ENCODE measurements around the gene ZFYVE28. TPM values are rescaled to one million over a fixed set of nuclear protein-coding genes. Genes with fewer than 3 reads are reported as not detected.

Gene ZFYVE28
- total and polyA plus RNA-seq, 2 of the 8 experiments (the other 6 are each of a cell fraction or from before 2014, with no cell fraction given), result 1.7 to 4.9 TPM

DNA sequence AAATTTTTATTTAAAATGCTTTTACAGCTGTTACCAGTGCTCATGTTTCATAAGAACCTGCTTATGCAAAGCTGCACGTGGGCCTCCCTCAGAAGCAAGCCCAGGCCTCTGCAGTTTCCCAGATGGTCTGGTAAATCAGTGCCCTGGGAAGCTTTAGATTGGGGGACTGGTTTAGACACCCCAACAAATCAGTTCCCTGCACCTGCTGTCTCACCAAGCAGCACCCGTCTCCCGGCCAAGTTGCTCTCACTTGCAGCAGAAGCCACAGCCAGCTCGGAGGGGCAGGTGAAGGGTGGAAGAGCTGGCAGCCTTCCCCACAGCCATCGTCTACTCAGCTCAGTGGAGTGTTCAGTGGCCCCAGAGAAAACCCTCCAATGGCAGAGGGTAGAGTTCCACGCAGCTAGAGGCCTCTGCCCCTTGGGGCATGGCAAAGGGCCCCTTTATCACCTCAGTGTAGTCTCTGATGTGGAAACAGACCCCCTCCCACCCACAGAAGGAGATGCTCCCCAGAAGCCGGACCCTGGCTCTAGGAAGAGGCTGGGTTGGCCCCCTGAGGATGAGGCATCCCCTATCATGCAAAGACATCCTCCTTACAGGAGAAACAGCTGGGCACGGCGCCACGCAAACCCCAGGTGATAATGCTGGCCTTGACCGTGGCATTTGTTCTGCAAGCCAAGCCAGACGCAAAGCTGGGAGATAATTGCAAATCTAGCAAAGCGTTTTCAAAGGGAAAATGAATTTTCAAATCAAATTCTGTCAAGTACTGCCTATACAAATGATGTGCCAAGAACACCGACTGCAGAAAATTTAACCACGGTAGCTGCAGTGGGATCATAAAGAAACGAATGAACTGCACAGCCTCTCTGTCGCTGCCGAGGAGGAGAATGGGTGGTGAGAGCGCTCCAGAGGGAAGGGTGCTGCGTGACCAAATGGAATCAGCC, 51.9 kb downstream of the ZFYVE28 start:
- no peak overlapping the region for H3K4ac ChIP-seq (replicated peaks; ENCODE audit: insufficient read length, low read depth, low read length)
- H3K9ac ChIP-seq (replicated peaks in 1 of 4; ENCODE audit: extremely low read depth in 1 of 4, low read depth in 3 of 4, low read length in 3 of 4), result no peak overlapping the region
- no peak overlapping the region for H4K5ac ChIP-seq (ENCODE audit: insufficient read length, low read depth, low read length)
- no peak overlapping the region for H2AK5ac ChIP-seq (ENCODE audit: low read depth, low read length)
- FAIRE-seq (no peak), DNase-seq (ENCODE audit: low read depth in 1 of 2, low spot score in 2 of 2) (no peak)
- no peaks in the 10 kb centered on the region; a peak in 1 of 7 replicates for H3K27me3 ChIP-seq (replicated peaks in 1 of 4; ENCODE audit: control insufficient read depth in 3 of 4, extremely low read depth in 1 of 4, insufficient read depth in 3 of 4, low read length in 3 of 4)
- H3K27ac ChIP-seq (ENCODE audit: low read depth, low read length), result no peak overlapping the region; the same call in 1 of the 2 replicates
- no peak overlapping the region for H2BK12ac ChIP-seq (ENCODE audit: low read depth, low read length)
- no peak overlapping the region for H2BK5ac ChIP-seq (ENCODE audit: low read depth, low read length)
- no peaks in the 10 kb centered on the region for H3K79me2 ChIP-seq (ENCODE audit: control insufficient read depth in 1 of 2, insufficient read depth in 2 of 2, low read length in 2 of 2)
- no peak overlapping the region for H2AFZ ChIP-seq (ENCODE audit: low read length)
- no peaks in the 10 kb centered on the region for H3K23me2 ChIP-seq (ENCODE audit: low read depth, low read length)
- no peaks in the 10 kb centered on the region; a peak in 1 of 7 replicates for H3K4me1 ChIP-seq (replicated peaks in 1 of 4; ENCODE audit: control insufficient read depth in 3 of 4, insufficient read depth in 4 of 4, low read length in 3 of 4)
- no peaks in the 10 kb centered on the region for H3K36me3 ChIP-seq (ENCODE audit: control insufficient read depth in 2 of 4, insufficient read depth in 4 of 4, low read length in 3 of 4)
- no peak overlapping the region for H4K8ac ChIP-seq (ENCODE audit: extremely low read depth, insufficient read depth, low read length)
- H4K91ac ChIP-seq (replicated peaks; ENCODE audit: insufficient read length, low read length), result no peak overlapping the region
- H3K56ac ChIP-seq (replicated peaks; ENCODE audit: insufficient read length, low read depth, low read length), result no peak overlapping the region
- H3K14ac ChIP-seq (ENCODE audit: insufficient read length), result no peak overlapping the region
- H2BK15ac ChIP-seq (ENCODE audit: low read length), result no peak overlapping the region
- H4K20me1 ChIP-seq (replicated peaks in 1 of 2; ENCODE audit: control insufficient read depth in 1 of 2, insufficient read depth in 2 of 2, low read length in 2 of 2), result no peaks in the 10 kb centered on the region
- no peaks in the 10 kb centered on the region for H3K79me1 ChIP-seq (ENCODE audit: low read depth, low read length)
- H3K23ac ChIP-seq (ENCODE audit: insufficient read length), result no peak overlapping the region
- H3K4me3 ChIP-seq (ENCODE audit: extremely low read depth in 1 of 4, insufficient read depth in 2 of 4, low read depth in 3 of 4, low read length in 4 of 4), result no peak overlapping the region
- H3K18ac ChIP-seq (ENCODE audit: extremely low read depth, low read length), result no peak overlapping the region
- H3K4me2 ChIP-seq (ENCODE audit: insufficient read depth in 1 of 2, low read depth in 2 of 2, low read length in 2 of 2), result no peak overlapping the region
- ChIA-PET CTCF (ENCODE audit: partially characterized antibody) (interaction anchor here (0.9 to 1.6 kb wide), 5 partner anchors 27 to 170 kb away, joined by 3 to 4 read pairs (median 3); no protein-coding TSS in a partner anchor), POLR2A (ENCODE audit: partially characterized antibody) (no interaction called here)
- no peaks in the 10 kb centered on the region for H3K9me3 ChIP-seq (ENCODE audit: insufficient read depth in 2 of 2, low read depth in 1 of 2, low read length in 1 of 2)
- no peak overlapping the region for H2BK120ac ChIP-seq (replicated peaks; ENCODE audit: low read depth, low read length)
- H2BK20ac ChIP-seq (ENCODE audit: low read length), result no peak overlapping the region
- 92% methylated on average over 20 of the region's 20 CpGs; no CpG with 5 or more reads in 1 of the 2 experiments for WGBS, 2 experiments (ENCODE audit: extremely low coverage in 1 of 2, insufficient coverage in 1 of 2, insufficient read length in 1 of 2, insufficient replicate concordance in 2 of 2, low coverage in 1 of 2, low lambda C conversion rate in 2 of 2, missing lambda C conversion rate in 1 of 2)
- TF ChIP-seq RBBP5 (IDR thresholded peaks at IDR 0.05; ENCODE audit: borderline replicate concordance, low read depth, low read length) (no peak), MAX (IDR thresholded peaks at IDR 0.05) (no peak), JUN (IDR thresholded peaks at IDR 0.05; ENCODE audit: low read depth, low read length) (no peak), CBX8 (IDR thresholded peaks at IDR 0.05; ENCODE audit: borderline replicate concordance, low read depth, low read length) (no peak), POLR2A (IDR thresholded peaks at IDR 0.05; ENCODE audit: control extremely low read depth in 1 of 2, low read depth in 2 of 2, low read length in 2 of 2) (no peak), TEAD4 (IDR thresholded peaks at IDR 0.05; ENCODE audit: low read depth, low read length) (no peak), CBX5 (IDR thresholded peaks at IDR 0.05; ENCODE audit: low read depth, low read length) (no peak), SRF (IDR thresholded peaks at IDR 0.05; ENCODE audit: low read depth, low read length) (no peak), TAF1 (IDR thresholded peaks at IDR 0.05; ENCODE audit: low read depth, low read length) (no peak)
- TF ChIP-seq, protein P1, sequence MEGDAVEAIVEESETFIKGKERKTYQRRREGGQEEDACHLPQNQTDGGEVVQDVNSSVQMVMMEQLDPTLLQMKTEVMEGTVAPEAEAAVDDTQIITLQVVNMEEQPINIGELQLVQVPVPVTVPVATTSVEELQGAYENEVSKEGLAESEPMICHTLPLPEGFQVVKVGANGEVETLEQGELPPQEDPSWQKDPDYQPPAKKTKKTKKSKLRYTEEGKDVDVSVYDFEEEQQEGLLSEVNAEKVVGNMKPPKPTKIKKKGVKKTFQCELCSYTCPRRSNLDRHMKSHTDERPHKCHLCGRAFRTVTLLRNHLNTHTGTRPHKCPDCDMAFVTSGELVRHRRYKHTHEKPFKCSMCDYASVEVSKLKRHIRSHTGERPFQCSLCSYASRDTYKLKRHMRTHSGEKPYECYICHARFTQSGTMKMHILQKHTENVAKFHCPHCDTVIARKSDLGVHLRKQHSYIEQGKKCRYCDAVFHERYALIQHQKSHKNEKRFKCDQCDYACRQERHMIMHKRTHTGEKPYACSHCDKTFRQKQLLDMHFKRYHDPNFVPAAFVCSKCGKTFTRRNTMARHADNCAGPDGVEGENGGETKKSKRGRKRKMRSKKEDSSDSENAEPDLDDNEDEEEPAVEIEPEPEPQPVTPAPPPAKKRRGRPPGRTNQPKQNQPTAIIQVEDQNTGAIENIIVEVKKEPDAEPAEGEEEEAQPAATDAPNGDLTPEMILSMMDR (IDR thresholded peaks at IDR 0.05; ENCODE audit: control extremely low read depth in 1 of 3, insufficient read depth in 1 of 3, low read depth in 1 of 3, low read length in 3 of 3), result no peak

Measured in H1 (cell line).